ENCODE results near the gene SLC6A19. TPM values are rescaled to one million over a fixed set of nuclear protein-coding genes. Genes with fewer than 3 reads are reported as not detected.

Gene SLC6A19
- total RNA-seq, 4 donors from 2014 or later: 9.9 to 934 (median 516) TPM

DNA sequence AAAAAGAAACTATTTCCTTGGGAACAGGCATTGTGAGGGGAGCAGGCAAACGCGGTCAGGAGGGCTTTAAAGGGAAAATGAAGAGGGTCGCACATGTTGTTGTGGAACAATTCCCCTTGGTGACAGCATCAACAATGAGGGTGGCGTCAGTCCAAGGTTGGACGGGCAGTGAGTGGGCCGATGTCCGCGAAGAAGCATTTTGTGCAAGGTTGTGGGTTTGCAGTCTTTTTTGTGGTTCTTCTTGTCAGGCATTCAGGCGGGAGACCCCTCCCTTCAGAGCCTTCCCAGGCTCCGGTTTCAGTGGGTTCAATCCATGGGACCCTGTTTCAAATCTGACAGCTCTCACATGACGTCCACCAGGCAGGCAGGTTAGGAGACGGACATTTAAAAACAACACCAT is 11.1 kb upstream of the SLC6A19 start:
- Histone ChIP-seq H3K36me3 (no peaks in the 10 kb centered on the region), H3K4me1 (peaks cover 0 to 26% (median 2%) of the 10 kb centered on the region in 4 donors), H3K27ac (no peak overlapping the region), H3K4me3 (no peak overlapping the region), H3K27me3 (no peaks in the 10 kb centered on the region), H3K9me3 (no peaks in the 10 kb centered on the region)
- DNase-seq: peak in 1 of 3 donors; percentile 15
- TF ChIP-seq, protein P1, sequence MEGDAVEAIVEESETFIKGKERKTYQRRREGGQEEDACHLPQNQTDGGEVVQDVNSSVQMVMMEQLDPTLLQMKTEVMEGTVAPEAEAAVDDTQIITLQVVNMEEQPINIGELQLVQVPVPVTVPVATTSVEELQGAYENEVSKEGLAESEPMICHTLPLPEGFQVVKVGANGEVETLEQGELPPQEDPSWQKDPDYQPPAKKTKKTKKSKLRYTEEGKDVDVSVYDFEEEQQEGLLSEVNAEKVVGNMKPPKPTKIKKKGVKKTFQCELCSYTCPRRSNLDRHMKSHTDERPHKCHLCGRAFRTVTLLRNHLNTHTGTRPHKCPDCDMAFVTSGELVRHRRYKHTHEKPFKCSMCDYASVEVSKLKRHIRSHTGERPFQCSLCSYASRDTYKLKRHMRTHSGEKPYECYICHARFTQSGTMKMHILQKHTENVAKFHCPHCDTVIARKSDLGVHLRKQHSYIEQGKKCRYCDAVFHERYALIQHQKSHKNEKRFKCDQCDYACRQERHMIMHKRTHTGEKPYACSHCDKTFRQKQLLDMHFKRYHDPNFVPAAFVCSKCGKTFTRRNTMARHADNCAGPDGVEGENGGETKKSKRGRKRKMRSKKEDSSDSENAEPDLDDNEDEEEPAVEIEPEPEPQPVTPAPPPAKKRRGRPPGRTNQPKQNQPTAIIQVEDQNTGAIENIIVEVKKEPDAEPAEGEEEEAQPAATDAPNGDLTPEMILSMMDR (IDR thresholded peaks at IDR 0.05): no peak
- TF ChIP-seq POLR2A (IDR thresholded peaks at IDR 0.05): no peak

DNA sequence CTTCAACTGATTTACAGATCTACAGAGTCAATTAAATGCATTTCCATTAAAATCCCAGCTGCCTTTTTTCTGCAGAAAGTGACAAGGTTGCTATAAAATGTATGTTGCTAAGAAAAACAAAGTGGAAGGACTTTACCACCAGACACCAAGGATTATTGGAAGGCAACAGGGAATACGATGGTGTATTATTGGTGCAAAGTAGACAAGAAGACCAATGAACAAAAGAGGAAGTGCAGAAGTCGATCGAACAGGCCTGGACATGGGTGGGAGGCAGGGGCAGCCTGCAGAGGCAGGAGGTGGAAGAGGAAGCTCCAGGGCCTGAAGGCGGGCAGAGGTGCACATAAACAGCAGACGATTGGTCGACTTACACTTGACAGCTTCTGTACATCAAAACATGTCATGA is 10.6 kb upstream of the SLC6A19 start:
- Histone ChIP-seq H3K4me3 (no peak overlapping the region), H3K4me1 (peaks cover 0 to 20% (median 2%) of the 10 kb centered on the region in 4 donors), H3K36me3 (no peaks in the 10 kb centered on the region), H3K27me3 (no peaks in the 10 kb centered on the region), H3K9me3 (no peaks in the 10 kb centered on the region), H3K27ac (no peak overlapping the region)
- peak in 1 of 3 donors; percentile 13 for DNase-seq
- TF ChIP-seq, protein P1 (IDR thresholded peaks at IDR 0.05): no peak
- no peak for TF ChIP-seq POLR2A (IDR thresholded peaks at IDR 0.05)

DNA sequence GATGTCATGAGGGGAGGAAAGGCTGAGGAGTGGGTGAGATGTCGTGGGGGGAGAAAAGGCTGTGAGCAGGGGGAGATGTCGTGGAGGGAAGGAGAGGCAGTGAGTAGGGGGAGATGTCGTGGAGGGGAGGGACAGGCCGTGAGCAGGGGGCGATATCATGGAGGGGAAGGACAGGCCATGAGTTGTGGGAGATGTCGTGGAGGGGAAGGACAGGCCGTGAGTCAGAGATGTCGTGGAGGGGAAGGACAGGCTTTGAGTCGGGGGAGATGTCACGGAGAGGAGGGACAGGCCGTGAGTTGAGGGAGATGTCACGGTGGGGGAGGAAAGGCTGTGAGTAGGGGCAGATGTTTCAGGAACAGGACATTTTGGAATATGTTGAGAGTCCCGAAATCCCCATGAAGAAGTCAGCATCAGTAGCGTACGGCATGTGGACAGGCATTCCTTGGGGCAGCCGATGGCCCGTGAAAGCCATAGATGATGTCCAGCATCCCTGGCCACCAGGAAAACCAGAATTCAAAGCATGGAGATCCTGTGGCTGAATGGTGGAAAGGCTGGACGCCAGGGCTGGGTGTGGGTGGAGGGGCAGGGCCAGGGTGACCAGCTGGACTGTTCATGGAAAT is 8.3 kb upstream of the SLC6A19 start:
- H3K4me1 ChIP-seq: no peaks in the 10 kb centered on the region
- H3K27me3 ChIP-seq: no peaks in the 10 kb centered on the region
- H3K9me3 ChIP-seq: no peaks in the 10 kb centered on the region
- H3K4me3 ChIP-seq: no peak overlapping the region
- H3K27ac ChIP-seq: no peak overlapping the region
- H3K36me3 ChIP-seq: no peaks in the 10 kb centered on the region
- TF ChIP-seq POLR2A (IDR thresholded peaks at IDR 0.05): no peak
- TF ChIP-seq, protein P1 (IDR thresholded peaks at IDR 0.05): no peak
- DNase-seq: peak in 1 of 3 donors; percentile 15

DNA sequence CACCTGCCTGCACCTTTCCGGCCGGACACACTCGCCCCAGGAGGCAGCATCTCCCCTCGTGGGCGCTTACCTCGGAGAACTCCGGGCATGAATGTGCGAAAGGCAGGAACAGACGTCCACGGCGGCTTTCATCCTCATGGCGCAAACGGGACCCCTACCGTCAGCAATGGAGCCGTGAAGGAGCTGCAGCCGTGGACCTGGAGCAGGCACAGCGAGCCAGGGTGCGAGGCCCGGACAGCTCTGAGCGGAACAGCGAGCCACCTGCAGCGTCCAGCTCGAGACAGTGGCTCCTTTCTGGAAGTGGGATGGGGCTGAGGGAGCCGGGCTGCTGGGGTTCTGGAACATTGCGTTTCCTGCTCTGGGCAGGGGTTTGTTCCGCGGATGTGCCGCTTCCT is 7.8 kb upstream of the SLC6A19 start:
- no peaks in the 10 kb centered on the region for H3K9me3 ChIP-seq
- peak in 1 of 3 donors; percentile 46 for DNase-seq
- H3K4me3 ChIP-seq: no peak overlapping the region
- TF ChIP-seq, protein P1 (IDR thresholded peaks at IDR 0.05): no peak
- TF ChIP-seq POLR2A (IDR thresholded peaks at IDR 0.05): no peak
- H3K36me3 ChIP-seq: no peaks in the 10 kb centered on the region
- no peaks in the 10 kb centered on the region for H3K27me3 ChIP-seq
- H3K27ac ChIP-seq: no peak overlapping the region
- no peaks in the 10 kb centered on the region for H3K4me1 ChIP-seq

DNA sequence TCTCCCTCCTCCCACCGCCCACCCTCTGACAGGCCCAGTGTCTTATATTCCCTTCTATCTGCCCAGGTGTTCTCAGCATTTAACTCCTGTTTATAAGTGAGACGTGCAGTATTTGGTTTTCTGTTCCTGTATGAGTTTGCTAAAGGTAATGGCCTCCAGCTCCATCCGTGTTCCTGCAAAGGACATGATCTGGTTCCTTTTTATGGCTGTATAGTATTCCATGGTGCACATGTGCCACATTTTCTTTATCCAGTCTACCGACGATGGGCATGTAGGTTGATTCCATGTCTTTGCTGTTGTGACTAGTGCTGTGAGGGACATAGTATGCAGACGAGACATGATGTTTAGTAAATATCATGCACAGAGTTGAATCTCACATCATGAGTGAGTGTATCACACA is 7.0 kb upstream of the SLC6A19 start:
- no peaks in the 10 kb centered on the region for H3K36me3 ChIP-seq
- no peaks in the 10 kb centered on the region for H3K4me1 ChIP-seq
- DNase-seq: no peak
- no peak overlapping the region for H3K27ac ChIP-seq
- H3K27me3 ChIP-seq: no peaks in the 10 kb centered on the region
- no peaks in the 10 kb centered on the region for H3K9me3 ChIP-seq
- TF ChIP-seq, protein P1 (IDR thresholded peaks at IDR 0.05): no peak
- TF ChIP-seq POLR2A (IDR thresholded peaks at IDR 0.05): no peak
- no peak overlapping the region for H3K4me3 ChIP-seq

All from Peyer's patch (tissue), 4 donors.